Measurements from ENCODE around the gene ZPBP. TPM values are rescaled to one million over a fixed set of nuclear protein-coding genes. Genes with fewer than 3 reads are reported as not detected.
"Not testable (repeated sequence)": the region's sequence is repeated elsewhere in the genome, so short reads cannot be mapped to it uniquely, and the experiment has no call there.

The ZPBP gene
- total RNA-seq, 4 donors from 2014 or later = 0.71 to 1.5 (median 0.89) TPM; not detected in 1

GRCh38 chr7:50047716-50048115, 45.3 kb downstream of the ZPBP start:
- intact Hi-C loops (cut with DNase I) = no loop called here
- no peaks in the 10 kb centered on the region for H3K27me3 ChIP-seq
- no peaks in the 10 kb centered on the region for H3K9me3 ChIP-seq
- 90 to 93% methylated on average over 5 of the region's 5 CpGs for WGBS, 2 donors
- no peak for TF ChIP-seq CTCF (IDR thresholded peaks at IDR 0.05)
- no peak for TF ChIP-seq POLR2A (IDR thresholded peaks at IDR 0.05)
- H3K27ac ChIP-seq = no peak overlapping the region
- H3K36me3 ChIP-seq = no peaks in the 10 kb centered on the region
- H3K4me1 ChIP-seq = no peaks in the 10 kb centered on the region
- no peak overlapping the region for H3K4me3 ChIP-seq (replicated peaks in 1 of 3)
- DNase-seq = no peak

GRCh38 chr7:50041165-50041564, 51.9 kb downstream of the ZPBP start:
- intact Hi-C loops (cut with DNase I) = not testable (repeated sequence)

GRCh38 chr7:50037086-50037485, 56.0 kb downstream of the ZPBP start:
- H3K4me1 ChIP-seq = no peaks in the 10 kb centered on the region
- TF ChIP-seq CTCF (IDR thresholded peaks at IDR 0.05) (no peak), POLR2A (IDR thresholded peaks at IDR 0.05) (no peak)
- intact Hi-C loops (cut with DNase I) = no loop called here
- no peaks in the 10 kb centered on the region for H3K9me3 ChIP-seq
- no peaks in the 10 kb centered on the region for H3K36me3 ChIP-seq
- no peak overlapping the region for H3K4me3 ChIP-seq (replicated peaks in 1 of 3)
- no peaks in the 10 kb centered on the region for H3K27me3 ChIP-seq
- 81 to 84% methylated on average over 2 of the region's 2 CpGs for WGBS, 2 donors
- DNase-seq = no peak
- H3K27ac ChIP-seq = no peak overlapping the region

More at GRCh38 chr7:50041165-50041564, 51.9 kb downstream of the ZPBP start:
- not testable (repeated sequence) for H3K4me3 ChIP-seq (replicated peaks in 1 of 3); H3K27me3 ChIP-seq; H3K9me3 ChIP-seq; H3K27ac ChIP-seq; H3K4me1 ChIP-seq; H3K36me3 ChIP-seq; DNase-seq
- WGBS, 2 donors = 81 to 97% methylated on average over 4 to 5 of the region's 6 CpGs

- H3K27ac ChIP-seq = no peak overlapping the region
- H3K9me3 ChIP-seq = no peaks in the 10 kb centered on the region
- DNase-seq = no peak
- TF ChIP-seq CTCF (IDR thresholded peaks at IDR 0.05) (no peak), POLR2A (IDR thresholded peaks at IDR 0.05) (no peak)
- 87 to 89% methylated on average over 4 of the region's 4 CpGs for WGBS, 2 donors
- no peaks in the 10 kb centered on the region for H3K4me1 ChIP-seq
- intact Hi-C loops (cut with DNase I) = no loop called here
- H3K4me3 ChIP-seq (replicated peaks in 1 of 3) = no peak overlapping the region
- no peaks in the 10 kb centered on the region for H3K27me3 ChIP-seq
- no peaks in the 10 kb centered on the region for H3K36me3 ChIP-seq
Observed at GRCh38 chr7:50022991-50023390, 70.1 kb downstream of the ZPBP start.

GRCh38 chr7:50022451-50022850, 70.6 kb downstream of the ZPBP start:
- Histone ChIP-seq H3K36me3 (no peaks in the 10 kb centered on the region), H3K4me3 (replicated peaks in 1 of 3) (no peak overlapping the region), H3K27ac (no peak overlapping the region), H3K9me3 (no peaks in the 10 kb centered on the region), H3K27me3 (no peaks in the 10 kb centered on the region), H3K4me1 (no peaks in the 10 kb centered on the region)
- WGBS, 2 donors = 83 to 88% methylated on average over 3 of the region's 3 CpGs
- intact Hi-C loops (cut with DNase I) = no loop called here
- TF ChIP-seq CTCF (IDR thresholded peaks at IDR 0.05) = no peak
- TF ChIP-seq POLR2A (IDR thresholded peaks at IDR 0.05) = no peak
- no peak for DNase-seq

GRCh38 chr7:49995681-49996080, 97.4 kb downstream of the ZPBP start:
- Histone ChIP-seq H3K36me3 (no peaks in the 10 kb centered on the region), H3K4me1 (no peaks in the 10 kb centered on the region), H3K9me3 (no peaks in the 10 kb centered on the region), H3K4me3 (replicated peaks in 1 of 3) (no peak overlapping the region), H3K27ac (no peak overlapping the region), H3K27me3 (no peaks in the 10 kb centered on the region)
- no peak for DNase-seq
- WGBS, 2 donors = 77 to 83% methylated on average over 6 of the region's 6 CpGs
- no peak for TF ChIP-seq CTCF (IDR thresholded peaks at IDR 0.05)
- TF ChIP-seq POLR2A (IDR thresholded peaks at IDR 0.05) = no peak
- intact Hi-C loops (cut with DNase I) = no loop called here
